Measurements from ENCODE around the gene ITPK1.

DNA sequence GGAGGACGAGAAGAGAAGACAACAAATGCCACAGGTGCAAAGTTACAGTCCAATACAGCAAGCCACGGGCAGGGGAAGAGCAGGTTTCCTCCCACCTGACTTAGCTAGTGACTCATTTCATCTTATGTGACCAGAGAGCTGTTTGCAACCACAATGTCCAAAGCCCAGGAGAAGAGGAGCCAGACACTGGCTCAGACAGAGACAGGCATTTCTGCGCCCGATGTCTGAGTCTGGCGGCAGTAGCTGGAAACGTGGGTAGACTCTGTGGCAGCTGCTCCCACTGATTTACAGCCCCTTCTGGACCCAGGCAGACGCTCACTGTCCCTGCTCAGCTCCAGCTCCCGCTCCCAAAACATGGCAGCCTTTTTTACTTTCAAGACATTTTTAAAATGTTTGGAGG lies 132.8 kb downstream of the ITPK1 start:
- TF ChIP-seq POLR2AphosphoS5 (IDR thresholded peaks at IDR 0.05; ENCODE audit: low read depth) (no peak), EZH2 (IDR thresholded peaks at IDR 0.05; ENCODE audit: low read depth, unreplicated experiment) (no peak)
- TF ChIP-seq, protein P1, sequence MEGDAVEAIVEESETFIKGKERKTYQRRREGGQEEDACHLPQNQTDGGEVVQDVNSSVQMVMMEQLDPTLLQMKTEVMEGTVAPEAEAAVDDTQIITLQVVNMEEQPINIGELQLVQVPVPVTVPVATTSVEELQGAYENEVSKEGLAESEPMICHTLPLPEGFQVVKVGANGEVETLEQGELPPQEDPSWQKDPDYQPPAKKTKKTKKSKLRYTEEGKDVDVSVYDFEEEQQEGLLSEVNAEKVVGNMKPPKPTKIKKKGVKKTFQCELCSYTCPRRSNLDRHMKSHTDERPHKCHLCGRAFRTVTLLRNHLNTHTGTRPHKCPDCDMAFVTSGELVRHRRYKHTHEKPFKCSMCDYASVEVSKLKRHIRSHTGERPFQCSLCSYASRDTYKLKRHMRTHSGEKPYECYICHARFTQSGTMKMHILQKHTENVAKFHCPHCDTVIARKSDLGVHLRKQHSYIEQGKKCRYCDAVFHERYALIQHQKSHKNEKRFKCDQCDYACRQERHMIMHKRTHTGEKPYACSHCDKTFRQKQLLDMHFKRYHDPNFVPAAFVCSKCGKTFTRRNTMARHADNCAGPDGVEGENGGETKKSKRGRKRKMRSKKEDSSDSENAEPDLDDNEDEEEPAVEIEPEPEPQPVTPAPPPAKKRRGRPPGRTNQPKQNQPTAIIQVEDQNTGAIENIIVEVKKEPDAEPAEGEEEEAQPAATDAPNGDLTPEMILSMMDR (conservative IDR thresholded peaks at IDR 0.05; ENCODE audit: low read depth in 2 of 2) = no peak

Measured in GM23338 (cell line).